Gastroesophageal sphincter (tissue), 4 donors: Measurements from ENCODE around the gene SPIN1. TPM values are rescaled to one million over a fixed set of nuclear protein-coding genes. Genes with fewer than 3 reads are reported as not detected.

Experiments used
- ATAC-seq: fragments of 150-250 bp; one replicate; pipeline ENCODE4 v1.9.1; 2016; ENCODE audit warnings: mild to moderate bottlenecking, moderate library complexity
- H3K27ac ChIP-seq, 4 donors: fragments of 200-600 bp; sonication (generic) in 3 of 4; 1 replicate in 3 of 4; 2 replicates in 1 of 4; pipeline ENCODE4 v1.5.1; 2016 to 2019
- H3K27me3 ChIP-seq: fragments of 200-600 bp; sonication (generic); one replicate; pipeline ENCODE4 v1.5.1; 2019
- H3K36me3 ChIP-seq, 2 donors: fragments of 200-600 bp; sonication (generic); one replicate each; pipeline ENCODE4 v1.5.1; 2019; ENCODE audit warnings: control low read depth in 1 of 2
- H3K4me1 ChIP-seq, 3 donors: fragments of 200-600 bp; sonication (generic); 1 replicate in 2 of 3; 2 replicates in 1 of 3; pipeline ENCODE4 v1.5.1; 2016 to 2019; ENCODE audit warnings: control low read depth in 2 of 3
- H3K4me3 ChIP-seq, 2 donors: fragments of 200-600 bp; sonication (generic); one replicate each; pipeline ENCODE4 v1.5.1; 2019; ENCODE audit warnings: mild to moderate bottlenecking in 1 of 2, moderate library complexity in 1 of 2
- H3K9me3 ChIP-seq, 3 donors: fragments of 200-600 bp; sonication (generic); one replicate each; pipeline ENCODE4 v1.5.1; 2017 to 2019; ENCODE audit warnings: control low read depth in 2 of 3
- EP300 ChIP-seq: sonication (generic); formaldehyde crosslinking; IDR thresholded peaks from one replicate; pipeline ENCODE4 v1.6.1; 2017; ENCODE audit warnings: antibody characterized with exemption, mild to moderate bottlenecking
- POLR2A ChIP-seq, 2 donors: fragments of 450-650 bp; IDR thresholded peaks; one replicate each; pipeline ENCODE4 v1.6.1; 2017; ENCODE audit warnings: antibody characterized with exemption in 2 of 2, mild to moderate bottlenecking in 2 of 2, moderate library complexity in 1 of 2
- POLR2AphosphoS5 ChIP-seq: sonication (generic); formaldehyde crosslinking; IDR thresholded peaks from one replicate; pipeline ENCODE4 v1.6.1; 2017; ENCODE audit warnings: antibody characterized with exemption
- WGBS, 2 donors: methylation state at CpG; one replicate each; pipeline ENCODE4 v1.1.5; 2018; ENCODE audit warnings: low coverage in 1 of 2; 5-methylcytosine and 5-hydroxymethylcytosine counted together
- total RNA-seq, 4 donors: library from RNA; depleted of rRNA; stranded (reverse); fragments of >200 nt; gene quantifications; one replicate each; pipeline ENCODE4 v1.1.0, GENCODE V29; 2016
- TF ChIP-seq, protein P1 (sequence below), 4 experiments: fragments of 200-600 bp in 2 of 4; fragments of 450-650 bp in 2 of 4; sonication (generic) in 1 of 4; IDR thresholded peaks; one replicate each; pipeline ENCODE4 v1.5.1; 2017 to 2019; ENCODE audit warnings: antibody characterized with exemption in 4 of 4, mild to moderate bottlenecking in 2 of 4, moderate library complexity in 2 of 4

Gene SPIN1
- total RNA-seq, 4 donors from 2014 or later = 86.8 to 112 (median 99.5) TPM

DNA sequence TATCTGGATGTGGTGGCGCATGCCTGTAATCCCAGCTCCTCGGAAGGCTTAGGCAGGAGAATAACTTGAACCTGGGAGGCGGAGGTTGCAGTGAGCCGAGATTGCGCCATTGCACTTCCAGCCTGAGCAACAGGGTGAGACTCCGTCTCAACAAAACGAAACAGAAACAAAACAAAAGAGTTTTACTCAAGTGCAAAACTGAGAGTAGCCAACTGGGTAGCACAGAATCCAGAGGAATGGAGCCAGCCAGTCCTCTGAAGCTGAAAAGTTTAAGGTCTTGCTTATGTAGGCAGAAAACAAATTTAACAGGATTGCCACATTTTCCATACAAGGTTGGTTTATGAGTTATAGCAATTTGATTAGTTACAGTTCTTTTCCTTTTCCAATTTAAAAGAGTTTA, 32.0 kb downstream of the SPIN1 start:
- TF ChIP-seq EP300 (no peak), POLR2AphosphoS5 (no peak), POLR2A (IDR thresholded peaks at IDR 0.05) (no peak)
- TF ChIP-seq, protein P1, sequence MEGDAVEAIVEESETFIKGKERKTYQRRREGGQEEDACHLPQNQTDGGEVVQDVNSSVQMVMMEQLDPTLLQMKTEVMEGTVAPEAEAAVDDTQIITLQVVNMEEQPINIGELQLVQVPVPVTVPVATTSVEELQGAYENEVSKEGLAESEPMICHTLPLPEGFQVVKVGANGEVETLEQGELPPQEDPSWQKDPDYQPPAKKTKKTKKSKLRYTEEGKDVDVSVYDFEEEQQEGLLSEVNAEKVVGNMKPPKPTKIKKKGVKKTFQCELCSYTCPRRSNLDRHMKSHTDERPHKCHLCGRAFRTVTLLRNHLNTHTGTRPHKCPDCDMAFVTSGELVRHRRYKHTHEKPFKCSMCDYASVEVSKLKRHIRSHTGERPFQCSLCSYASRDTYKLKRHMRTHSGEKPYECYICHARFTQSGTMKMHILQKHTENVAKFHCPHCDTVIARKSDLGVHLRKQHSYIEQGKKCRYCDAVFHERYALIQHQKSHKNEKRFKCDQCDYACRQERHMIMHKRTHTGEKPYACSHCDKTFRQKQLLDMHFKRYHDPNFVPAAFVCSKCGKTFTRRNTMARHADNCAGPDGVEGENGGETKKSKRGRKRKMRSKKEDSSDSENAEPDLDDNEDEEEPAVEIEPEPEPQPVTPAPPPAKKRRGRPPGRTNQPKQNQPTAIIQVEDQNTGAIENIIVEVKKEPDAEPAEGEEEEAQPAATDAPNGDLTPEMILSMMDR (IDR thresholded peaks at IDR 0.05) = no peak
- Histone ChIP-seq H3K36me3 (peaks cover 0 to 44% of the 10 kb centered on the region in 2 donors), H3K27me3 (no peaks in the 10 kb centered on the region), H3K9me3 (peaks cover 0 to 20% (median 0%) of the 10 kb centered on the region in 3 donors), H3K4me1 (peaks cover 0 to 11% (median 0%) of the 10 kb centered on the region in 3 donors), H3K4me3 (no peak overlapping the region), H3K27ac (no peak overlapping the region)
- no peak for ATAC-seq
- WGBS, 2 donors = 85 to 89% methylated on average over 7 of the region's 7 CpGs

- 82 to 100% methylated on average over 2 to 4 of the region's 5 CpGs for WGBS, 2 donors
- no peak for TF ChIP-seq POLR2A (IDR thresholded peaks at IDR 0.05)
- TF ChIP-seq, protein P1 (IDR thresholded peaks at IDR 0.05) = no peak
- no peak for TF ChIP-seq EP300
- no peak for TF ChIP-seq POLR2AphosphoS5
These were observed 33.1 kb downstream of the SPIN1 start for GRCh38 chr9:88421348-88421747.

GRCh38 chr9:88425538-88425950, 37.3 kb downstream of the SPIN1 start:
- ATAC-seq = peak; percentile 66
- Histone ChIP-seq H3K4me1 (peaks cover 0 to 39% (median 0%) of the 10 kb centered on the region in 3 donors), H3K27ac (peak overlapping the region in 2 of 4 donors; percentile 2 to 21), H3K4me3 (no peak overlapping the region), H3K9me3 (peaks cover 0 to under 1% (median 0%) of the 10 kb centered on the region in 3 donors), H3K36me3 (peaks cover 0 to 31% of the 10 kb centered on the region in 2 donors), H3K27me3 (no peaks in the 10 kb centered on the region)
- 55 to 74% methylated on average over 4 to 8 of the region's 10 CpGs for WGBS, 2 donors
- TF ChIP-seq EP300 = no peak
- no peak for TF ChIP-seq POLR2A (IDR thresholded peaks at IDR 0.05)
- TF ChIP-seq, protein P1 (IDR thresholded peaks at IDR 0.05) = no peak
- TF ChIP-seq POLR2AphosphoS5 = no peak

More at GRCh38 chr9:88421348-88421747, 33.1 kb downstream of the SPIN1 start:
- no peak overlapping the region for H3K27ac ChIP-seq
- no peaks in the 10 kb centered on the region for H3K27me3 ChIP-seq
- no peak for ATAC-seq
- H3K36me3 ChIP-seq = peaks cover 0 to 42% of the 10 kb centered on the region in 2 donors
- H3K9me3 ChIP-seq = peaks cover 0 to 20% (median 0%) of the 10 kb centered on the region in 3 donors
- peaks cover 0 to 22% (median 0%) of the 10 kb centered on the region in 3 donors for H3K4me1 ChIP-seq
- H3K4me3 ChIP-seq = no peak overlapping the region

GRCh38 chr9:88426651-88427050, 38.4 kb downstream of the SPIN1 start:
- no peak overlapping the region for H3K27ac ChIP-seq
- no peaks in the 10 kb centered on the region for H3K9me3 ChIP-seq
- peaks cover 0 to 37% (median 0%) of the 10 kb centered on the region in 3 donors for H3K4me1 ChIP-seq
- no peak overlapping the region for H3K4me3 ChIP-seq
- no peaks in the 10 kb centered on the region for H3K27me3 ChIP-seq
- TF ChIP-seq POLR2AphosphoS5 (no peak), EP300 (no peak), POLR2A (IDR thresholded peaks at IDR 0.05) (no peak)
- TF ChIP-seq, protein P1 (IDR thresholded peaks at IDR 0.05) = no peak
- peaks cover 0 to 34% of the 10 kb centered on the region in 2 donors for H3K36me3 ChIP-seq
- no peak for ATAC-seq
- 69 to 100% methylated on average over 1 of the region's 1 CpG for WGBS, 2 donors
